Chondrocyte (in vitro differentiated cells): ENCODE measurements around the gene NDUFS5. TPM values are rescaled to one million over a fixed set of nuclear protein-coding genes. Genes with fewer than 3 reads are reported as not detected.
"Not testable (repeated sequence)": the region's sequence is repeated elsewhere in the genome, so short reads cannot be mapped to it uniquely, and the experiment has no call there.

Experiments used
- DNase-seq: peaks from one replicate; pipeline ENCODE4 v3.0.0; 2021; ENCODE audit warnings: mixed read lengths, low spot score
- H3K27ac Mint-ChIP-seq: one replicate; pipeline ENCODE4 v1.8.0; 2021; ENCODE audit warnings: mild to moderate bottlenecking, moderate library complexity, mixed read lengths; ENCODE audit not compliant: unreplicated experiment
- H3K27me3 Mint-ChIP-seq: 2 replicates; pipeline ENCODE4 v1.8.0; 2021; ENCODE audit warnings: low read depth, mixed read lengths
- H3K36me3 Mint-ChIP-seq: 2 replicates; pipeline ENCODE4 v1.8.0; 2021; ENCODE audit warnings: low read depth, mixed read lengths
- H3K4me1 Mint-ChIP-seq: 2 replicates; pipeline ENCODE4 v1.8.0; 2021; ENCODE audit warnings: low read depth, mild to moderate bottlenecking, mixed read lengths
- H3K4me3 Mint-ChIP-seq: one replicate; pipeline ENCODE4 v1.8.0; 2021; ENCODE audit warnings: mild to moderate bottlenecking, moderate library complexity, mixed read lengths; ENCODE audit not compliant: unreplicated experiment
- H3K9me3 Mint-ChIP-seq: 2 replicates; pipeline ENCODE4 v1.8.0; 2021; ENCODE audit warnings: low read depth, mixed read lengths
- CTCF ChIP-seq: fragments of 200-600 bp; sonication (generic); IDR thresholded peaks from 2 replicates; pipeline ENCODE4 v1.5.0; 2021; ENCODE audit warnings: antibody characterized with exemption, mild to moderate bottlenecking, moderate library complexity
- total RNA-seq: library from RNA; stranded (reverse); gene quantifications from 3 replicates; pipeline ENCODE4 v1.2.1, GENCODE V29; 2021

NDUFS5 gene
- total RNA-seq, 1 donor from 2014 or later = 149 TPM

- H3K27ac Mint-ChIP-seq = no peak overlapping the region
- no peaks in the 10 kb centered on the region for H3K9me3 Mint-ChIP-seq
Observed at GRCh38 chr1:39061951-39062350, 35.8 kb downstream of the NDUFS5 start.

GRCh38 chr1:39063191-39063590 lies 37.0 kb downstream of the NDUFS5 start:
- H3K9me3 Mint-ChIP-seq = no peaks in the 10 kb centered on the region
- H3K27me3 Mint-ChIP-seq = no peaks in the 10 kb centered on the region
- no peak for TF ChIP-seq CTCF
- no peak overlapping the region for H3K27ac Mint-ChIP-seq
- no peaks in the 10 kb centered on the region for H3K36me3 Mint-ChIP-seq
- DNase-seq = peak; percentile 2
- H3K4me1 Mint-ChIP-seq = peaks cover 4% of the 10 kb centered on the region
- no peak overlapping the region for H3K4me3 Mint-ChIP-seq

More at GRCh38 chr1:39061951-39062350, 35.8 kb downstream of the NDUFS5 start:
- Mint-ChIP-seq H3K36me3 (no peaks in the 10 kb centered on the region), H3K27me3 (no peaks in the 10 kb centered on the region), H3K4me1 (peaks cover 4% of the 10 kb centered on the region), H3K4me3 (no peak overlapping the region)
- peak; percentile 13 for DNase-seq
- TF ChIP-seq CTCF = no peak

DNA sequence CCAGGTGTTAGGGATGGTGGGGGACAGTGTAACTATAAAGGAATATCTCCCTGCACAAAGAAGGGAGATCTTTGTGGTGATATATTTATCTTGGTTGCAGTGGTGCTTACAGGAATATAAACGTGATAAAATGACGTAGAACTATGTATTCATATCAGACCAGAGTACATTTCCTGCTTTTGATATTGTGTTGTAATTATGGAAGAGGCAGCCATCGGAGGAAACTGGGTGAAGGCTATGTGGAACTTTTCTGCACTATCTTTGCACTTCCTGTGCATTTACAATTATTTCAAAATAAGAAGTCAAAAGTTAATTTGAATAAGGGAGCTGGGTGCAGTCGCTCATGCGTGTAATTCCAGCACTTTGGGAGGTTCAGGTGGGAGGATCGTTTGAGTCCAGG lies 37.6 kb downstream of the NDUFS5 start:
- no peaks in the 10 kb centered on the region for H3K36me3 Mint-ChIP-seq
- H3K4me3 Mint-ChIP-seq = no peak overlapping the region
- peaks cover 4% of the 10 kb centered on the region for H3K4me1 Mint-ChIP-seq
- no peak overlapping the region for H3K27ac Mint-ChIP-seq
- H3K27me3 Mint-ChIP-seq = no peaks in the 10 kb centered on the region
- no peaks in the 10 kb centered on the region for H3K9me3 Mint-ChIP-seq
- no peak for TF ChIP-seq CTCF
- DNase-seq = no peak

GRCh38 chr1:39065542-39065941 lies 39.4 kb downstream of the NDUFS5 start:
- Mint-ChIP-seq H3K9me3 (no peaks in the 10 kb centered on the region), H3K27me3 (no peaks in the 10 kb centered on the region), H3K36me3 (peaks cover 1% of the 10 kb centered on the region), H3K27ac (no peak overlapping the region), H3K4me3 (no peak overlapping the region), H3K4me1 (peaks cover 4% of the 10 kb centered on the region)
- no peak for DNase-seq
- no peak for TF ChIP-seq CTCF

- H3K27ac Mint-ChIP-seq, H3K4me3 Mint-ChIP-seq, H3K36me3 Mint-ChIP-seq, H3K9me3 Mint-ChIP-seq, H3K27me3 Mint-ChIP-seq, H3K4me1 Mint-ChIP-seq: not testable (repeated sequence)
- DNase-seq = peak; percentile 14
Observed at GRCh38 chr1:39068227-39068626, 42.1 kb downstream of the NDUFS5 start.

GRCh38 chr1:39071557-39071956 lies 45.4 kb downstream of the NDUFS5 start:
- not testable (repeated sequence) for H3K27ac Mint-ChIP-seq, H3K27me3 Mint-ChIP-seq, DNase-seq, H3K9me3 Mint-ChIP-seq, H3K4me1 Mint-ChIP-seq, H3K4me3 Mint-ChIP-seq, H3K36me3 Mint-ChIP-seq
